GM19043 (cell line): ENCODE results near the gene HMCN2.

Experiments
- ATAC-seq: cut with Tn5 transposase; IDR thresholded peaks from one replicate; pipeline ENCODE4 v1.9.1; 2021; ENCODE audit warnings: low read depth; ENCODE audit not compliant: unreplicated experiment

HMCN2 gene

GRCh38 chr9:130265431-130266235 is at the start of gene HMCN2:
Gene HMCN2, plus strand, starts transcription at chr9:130265760. Its CDS starts 119 bp downstream, at chr9:130265879.
- ATAC-seq, result no peak

- no peak for ATAC-seq
These were observed 47.7 kb upstream of the HMCN2 start for GRCh38 chr9:130217838-130218237.

- ATAC-seq, result no peak
These were observed 45.9 kb upstream of the HMCN2 start for GRCh38 chr9:130219661-130220096.

GRCh38 chr9:130220352-130220751 is 45.2 kb upstream of the HMCN2 start:
- ATAC-seq, result no peak

- ATAC-seq, result no peak
These were observed 42.7 kb upstream of the HMCN2 start for GRCh38 chr9:130222833-130223232.

GRCh38 chr9:130225071-130225470 is 40.5 kb upstream of the HMCN2 start:
- no peak for ATAC-seq

GRCh38 chr9:130225586-130225985 is 40.0 kb upstream of the HMCN2 start:
- no peak for ATAC-seq

GRCh38 chr9:130226112-130226511 is 39.4 kb upstream of the HMCN2 start:
- ATAC-seq, result no peak

GRCh38 chr9:130227833-130228232 is 37.7 kb upstream of the HMCN2 start:
- ATAC-seq, result no peak

- no peak for ATAC-seq
These were observed 35.8 kb upstream of the HMCN2 start for GRCh38 chr9:130229759-130230158.

- ATAC-seq, result no peak
These were observed 34.9 kb upstream of the HMCN2 start for GRCh38 chr9:130230631-130231030.

- no peak for ATAC-seq
These were observed 32.5 kb upstream of the HMCN2 start for GRCh38 chr9:130232899-130233586.

GRCh38 chr9:130233587-130233945 is 32.0 kb upstream of the HMCN2 start:
- ATAC-seq, result no peak

GRCh38 chr9:130234340-130235260 is 31.0 kb upstream of the HMCN2 start:
- no peak for ATAC-seq

GRCh38 chr9:130235558-130236435 is 29.8 kb upstream of the HMCN2 start:
- ATAC-seq, result no peak

- no peak for ATAC-seq
These were observed 29.0 kb upstream of the HMCN2 start for GRCh38 chr9:130236436-130236985.

- ATAC-seq, result no peak
These were observed 28.5 kb upstream of the HMCN2 start for GRCh38 chr9:130237076-130237475.

- no peak for ATAC-seq
These were observed 27.6 kb upstream of the HMCN2 start for GRCh38 chr9:130237763-130238524.

GRCh38 chr9:130239363-130239695 is 26.2 kb upstream of the HMCN2 start:
- ATAC-seq, result no peak
